ENCODE results near the gene ZNF385A.

DNA sequence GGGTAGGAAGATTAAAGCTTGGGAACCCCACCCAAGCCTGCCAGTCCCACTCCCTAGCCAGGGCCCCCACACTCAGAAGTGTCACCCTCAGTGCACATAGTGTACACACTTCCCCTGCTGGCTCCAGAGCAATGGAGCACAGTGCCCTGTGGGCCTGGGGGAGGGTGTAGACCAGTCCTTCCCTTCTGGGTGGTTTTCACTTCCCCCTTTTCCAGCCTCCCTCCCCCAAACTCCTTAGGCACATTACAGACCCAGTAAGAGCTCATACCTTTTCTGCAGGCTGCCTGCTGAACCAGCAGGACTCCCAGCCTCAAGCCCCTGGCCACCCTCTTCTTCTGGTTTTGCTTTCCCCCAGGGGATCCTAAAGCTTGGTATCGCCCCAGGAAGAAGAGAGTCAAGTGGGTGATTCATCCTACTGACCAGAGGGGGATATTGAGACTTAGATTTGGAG is at the start of gene ZNF385A:
- no peak for TF ChIP-seq DPF2 (IDR thresholded peaks at IDR 0.05)
- TF ChIP-seq GTF2E2 (tag; IDR thresholded peaks at IDR 0.05): no peak
